K562 (cell line): Measurements from ENCODE around the gene GEN1.

ENCODE experiments used
- MAZ ChIP-seq, 2 experiments: fragments of 450-650 bp in 1 of 2; sonication (generic) in 1 of 2; formaldehyde crosslinking; IDR thresholded peaks in 1 of 2; conservative IDR thresholded peaks in 1 of 2; 2 replicates each; pipeline versions ENCODE4 v1.4.0 to v1.5.0; 2020; ENCODE audit warnings: mild to moderate bottlenecking in 1 of 2, missing genetic modification reagents in 1 of 2
- NONO ChIP-seq, 2 experiments: fragments of 200-400 bp in 1 of 2; fragments of 450-650 bp in 1 of 2; formaldehyde crosslinking in 1 of 2; IDR thresholded peaks; 2 replicates each; pipeline ENCODE4 v1.6.1; 2017; ENCODE audit warnings: low read depth in 2 of 2, mild to moderate bottlenecking in 2 of 2, moderate library complexity in 2 of 2, low read length in 1 of 2

DNA sequence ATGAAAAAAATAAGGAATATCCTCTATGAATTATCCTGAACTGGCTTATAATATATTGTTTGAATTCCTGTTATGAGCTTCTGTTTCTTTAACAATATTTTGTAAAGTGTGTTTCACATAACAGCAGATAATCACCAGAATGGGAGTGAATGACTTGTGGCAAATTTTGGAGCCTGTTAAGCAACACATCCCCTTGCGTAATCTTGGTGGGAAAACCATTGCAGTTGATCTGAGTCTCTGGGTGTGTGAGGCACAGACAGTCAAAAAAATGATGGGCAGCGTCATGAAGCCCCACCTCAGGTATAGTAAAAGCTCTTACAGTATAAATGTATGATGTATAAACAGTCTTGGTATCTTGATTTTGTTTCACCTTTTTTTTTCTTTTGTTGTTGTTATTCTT is 5.9 kb downstream of the GEN1 start:
- TF ChIP-seq NONO (IDR thresholded peaks at IDR 0.05; ENCODE audit: low read depth in 2 of 2, low read length in 1 of 2) (no peak), MAZ (CRISPR knock-in tag; conservative IDR thresholded peaks at IDR 0.05 in 1 of 2, IDR thresholded peaks at IDR 0.05 in 1 of 2) (no peak)
